ENCODE measurements around the gene RHOXF2B.
"Not testable (repeated sequence)": the region's sequence is repeated elsewhere in the genome, so short reads cannot be mapped to it uniquely, and the experiment has no call there.

The RHOXF2B gene

GRCh38 chrX:120085553-120086185 is 8.2 kb upstream of the RHOXF2B start:
- DNase-seq (ENCODE audit: low read depth, low spot score); H3K4me3 ChIP-seq (ENCODE audit: low read length); H3K9me3 ChIP-seq (ENCODE audit: control insufficient read depth, insufficient read depth, low read length); H3K27ac ChIP-seq (ENCODE audit: low read length); H3K36me3 ChIP-seq (ENCODE audit: control insufficient read depth, insufficient read depth, low read length); H3K27me3 ChIP-seq (ENCODE audit: control insufficient read depth, insufficient read depth, low read length); H3K4me1 ChIP-seq (ENCODE audit: control insufficient read depth, insufficient read depth, low read length): not testable (repeated sequence)
- WGBS (ENCODE audit: insufficient coverage, insufficient read length) = no CpG with 5 or more reads among the region's 12 CpGs

- WGBS (ENCODE audit: insufficient coverage, insufficient read length) = no CpG with 5 or more reads among the region's 1 CpG
- not testable (repeated sequence) for H3K27me3 ChIP-seq (ENCODE audit: control insufficient read depth, insufficient read depth, low read length); H3K9me3 ChIP-seq (ENCODE audit: control insufficient read depth, insufficient read depth, low read length); H3K4me3 ChIP-seq (ENCODE audit: low read length); DNase-seq (ENCODE audit: low read depth, low spot score); H3K36me3 ChIP-seq (ENCODE audit: control insufficient read depth, insufficient read depth, low read length); H3K27ac ChIP-seq (ENCODE audit: low read length); H3K4me1 ChIP-seq (ENCODE audit: control insufficient read depth, insufficient read depth, low read length)
These were observed 11.3 kb downstream of the RHOXF2B start for GRCh38 chrX:120066169-120066568.

- not testable (repeated sequence) for H3K27me3 ChIP-seq (ENCODE audit: control insufficient read depth, insufficient read depth, low read length); DNase-seq (ENCODE audit: low read depth, low spot score); H3K27ac ChIP-seq (ENCODE audit: low read length); H3K9me3 ChIP-seq (ENCODE audit: control insufficient read depth, insufficient read depth, low read length); H3K4me3 ChIP-seq (ENCODE audit: low read length); H3K36me3 ChIP-seq (ENCODE audit: control insufficient read depth, insufficient read depth, low read length); H3K4me1 ChIP-seq (ENCODE audit: control insufficient read depth, insufficient read depth, low read length)
- WGBS (ENCODE audit: insufficient coverage, insufficient read length) = no CpG with 5 or more reads among the region's 6 CpGs
These were observed 34.8 kb downstream of the RHOXF2B start for GRCh38 chrX:120042712-120043111.

GRCh38 chrX:120042247-120042646 is 35.2 kb downstream of the RHOXF2B start:
- not testable (repeated sequence) for DNase-seq (ENCODE audit: low read depth, low spot score); H3K27ac ChIP-seq (ENCODE audit: low read length); H3K4me1 ChIP-seq (ENCODE audit: control insufficient read depth, insufficient read depth, low read length); H3K27me3 ChIP-seq (ENCODE audit: control insufficient read depth, insufficient read depth, low read length); H3K4me3 ChIP-seq (ENCODE audit: low read length); H3K9me3 ChIP-seq (ENCODE audit: control insufficient read depth, insufficient read depth, low read length); H3K36me3 ChIP-seq (ENCODE audit: control insufficient read depth, insufficient read depth, low read length)
- no CpG with 5 or more reads among the region's 2 CpGs for WGBS (ENCODE audit: insufficient coverage, insufficient read length)

GRCh38 chrX:120040176-120040575 is 37.3 kb downstream of the RHOXF2B start:
- H3K4me1 ChIP-seq (ENCODE audit: control insufficient read depth, insufficient read depth, low read length); H3K9me3 ChIP-seq (ENCODE audit: control insufficient read depth, insufficient read depth, low read length); H3K4me3 ChIP-seq (ENCODE audit: low read length); DNase-seq (ENCODE audit: low read depth, low spot score); H3K27ac ChIP-seq (ENCODE audit: low read length); H3K36me3 ChIP-seq (ENCODE audit: control insufficient read depth, insufficient read depth, low read length); H3K27me3 ChIP-seq (ENCODE audit: control insufficient read depth, insufficient read depth, low read length): not testable (repeated sequence)
- WGBS (ENCODE audit: insufficient coverage, insufficient read length) = no CpG with 5 or more reads among the region's 6 CpGs

GRCh38 chrX:120039087-120039733 is 38.3 kb downstream of the RHOXF2B start:
- not testable (repeated sequence) for H3K4me3 ChIP-seq (ENCODE audit: low read length); H3K36me3 ChIP-seq (ENCODE audit: control insufficient read depth, insufficient read depth, low read length); H3K27ac ChIP-seq (ENCODE audit: low read length); H3K4me1 ChIP-seq (ENCODE audit: control insufficient read depth, insufficient read depth, low read length); H3K27me3 ChIP-seq (ENCODE audit: control insufficient read depth, insufficient read depth, low read length); H3K9me3 ChIP-seq (ENCODE audit: control insufficient read depth, insufficient read depth, low read length); DNase-seq (ENCODE audit: low read depth, low spot score)
- no CpG with 5 or more reads among the region's 8 CpGs for WGBS (ENCODE audit: insufficient coverage, insufficient read length)

GRCh38 chrX:120036704-120037103 is 40.8 kb downstream of the RHOXF2B start:
- DNase-seq (ENCODE audit: low read depth, low spot score) = no peak
- Histone ChIP-seq H3K9me3 (ENCODE audit: control insufficient read depth, insufficient read depth, low read length) (no peaks in the 10 kb centered on the region), H3K4me3 (ENCODE audit: low read length) (no peak overlapping the region), H3K27ac (ENCODE audit: low read length) (no peak overlapping the region), H3K4me1 (ENCODE audit: control insufficient read depth, insufficient read depth, low read length) (peaks cover 1% of the 10 kb centered on the region; the same call in 1 of the 2 replicates), H3K27me3 (ENCODE audit: control insufficient read depth, insufficient read depth, low read length) (no peaks in the 10 kb centered on the region), H3K36me3 (ENCODE audit: control insufficient read depth, insufficient read depth, low read length) (no peaks in the 10 kb centered on the region)
- no CpG with 5 or more reads among the region's 1 CpG for WGBS (ENCODE audit: insufficient coverage, insufficient read length)

- WGBS (ENCODE audit: insufficient coverage, insufficient read length) = no CpG with 5 or more reads among the region's 9 CpGs
- not testable (repeated sequence) for H3K4me3 ChIP-seq (ENCODE audit: low read length); DNase-seq (ENCODE audit: low read depth, low spot score); H3K27ac ChIP-seq (ENCODE audit: low read length); H3K4me1 ChIP-seq (ENCODE audit: control insufficient read depth, insufficient read depth, low read length); H3K27me3 ChIP-seq (ENCODE audit: control insufficient read depth, insufficient read depth, low read length); H3K36me3 ChIP-seq (ENCODE audit: control insufficient read depth, insufficient read depth, low read length); H3K9me3 ChIP-seq (ENCODE audit: control insufficient read depth, insufficient read depth, low read length)
These were observed 41.8 kb downstream of the RHOXF2B start for GRCh38 chrX:120035522-120036309.

- Histone ChIP-seq H3K9me3 (ENCODE audit: control insufficient read depth, insufficient read depth, low read length) (no peaks in the 10 kb centered on the region), H3K4me3 (ENCODE audit: low read length) (no peak overlapping the region), H3K27ac (ENCODE audit: low read length) (no peak overlapping the region), H3K4me1 (ENCODE audit: control insufficient read depth, insufficient read depth, low read length) (no peaks in the 10 kb centered on the region), H3K27me3 (ENCODE audit: control insufficient read depth, insufficient read depth, low read length) (no peaks in the 10 kb centered on the region), H3K36me3 (ENCODE audit: control insufficient read depth, insufficient read depth, low read length) (no peaks in the 10 kb centered on the region)
- WGBS (ENCODE audit: insufficient coverage, insufficient read length) = no CpG with 5 or more reads among the region's 3 CpGs
- DNase-seq (ENCODE audit: low read depth, low spot score) = no peak
These were observed 48.1 kb downstream of the RHOXF2B start for GRCh38 chrX:120029354-120029753.

- Histone ChIP-seq H3K27ac (ENCODE audit: low read length) (no peak overlapping the region), H3K36me3 (ENCODE audit: control insufficient read depth, insufficient read depth, low read length) (no peaks in the 10 kb centered on the region), H3K27me3 (ENCODE audit: control insufficient read depth, insufficient read depth, low read length) (no peaks in the 10 kb centered on the region; the same call in 1 of the 2 replicates), H3K4me3 (ENCODE audit: low read length) (no peak overlapping the region), H3K4me1 (ENCODE audit: control insufficient read depth, insufficient read depth, low read length) (no peaks in the 10 kb centered on the region), H3K9me3 (ENCODE audit: control insufficient read depth, insufficient read depth, low read length) (no peaks in the 10 kb centered on the region)
- no CpG with 5 or more reads among the region's 5 CpGs for WGBS (ENCODE audit: insufficient coverage, insufficient read length)
- no peak for DNase-seq (ENCODE audit: low read depth, low spot score)
These were observed 54.2 kb downstream of the RHOXF2B start for GRCh38 chrX:120023259-120023658.
